Measurements from ENCODE around the gene ARL5C.

ARL5C gene

DNA sequence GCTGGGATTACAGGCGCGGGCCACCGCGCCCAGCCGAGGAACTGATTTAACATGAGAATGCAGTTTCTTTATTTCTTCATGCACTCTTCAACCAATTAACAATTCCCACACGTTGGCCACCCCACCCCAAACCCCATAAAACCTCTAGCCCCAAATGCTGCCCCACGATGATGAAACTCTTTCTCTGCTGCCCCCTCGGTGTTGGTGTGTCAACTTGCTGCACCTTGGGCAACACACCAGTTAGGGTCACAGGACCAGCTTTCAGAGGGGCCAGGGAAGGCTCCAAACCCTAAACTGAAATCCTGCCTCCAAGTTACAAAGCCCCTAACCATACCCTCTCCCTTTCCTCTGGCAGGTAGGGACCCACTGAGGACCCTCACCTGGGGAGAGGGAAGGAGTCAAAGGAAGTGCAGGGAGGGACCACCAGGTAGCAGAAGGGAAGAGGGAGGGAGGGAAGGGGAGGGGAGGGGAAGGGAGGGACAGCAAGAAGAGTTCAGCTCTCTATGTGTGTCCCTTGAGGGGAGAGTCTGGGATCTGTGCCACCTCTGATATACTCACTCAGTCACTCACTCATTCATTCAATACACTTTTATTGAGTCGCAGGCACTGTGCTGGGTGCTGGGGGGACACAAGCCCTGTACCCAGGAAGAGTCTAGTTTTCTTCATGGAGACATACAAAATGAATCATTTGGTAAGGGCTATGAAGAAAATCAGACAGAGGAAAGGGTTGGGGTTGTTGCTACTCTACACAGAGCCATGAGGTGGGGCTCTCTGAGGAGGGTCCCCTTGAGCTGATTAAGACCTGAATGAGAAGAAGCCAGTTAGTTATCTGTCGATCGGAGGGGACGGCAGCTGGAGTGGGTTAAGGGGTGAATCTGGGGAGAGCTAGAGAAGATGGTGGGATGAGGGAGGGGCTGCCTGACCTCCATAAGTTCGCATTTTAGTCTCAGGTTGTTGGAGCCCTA is 18.5 kb downstream of the ARL5C start:
- TF ChIP-seq, protein P1, sequence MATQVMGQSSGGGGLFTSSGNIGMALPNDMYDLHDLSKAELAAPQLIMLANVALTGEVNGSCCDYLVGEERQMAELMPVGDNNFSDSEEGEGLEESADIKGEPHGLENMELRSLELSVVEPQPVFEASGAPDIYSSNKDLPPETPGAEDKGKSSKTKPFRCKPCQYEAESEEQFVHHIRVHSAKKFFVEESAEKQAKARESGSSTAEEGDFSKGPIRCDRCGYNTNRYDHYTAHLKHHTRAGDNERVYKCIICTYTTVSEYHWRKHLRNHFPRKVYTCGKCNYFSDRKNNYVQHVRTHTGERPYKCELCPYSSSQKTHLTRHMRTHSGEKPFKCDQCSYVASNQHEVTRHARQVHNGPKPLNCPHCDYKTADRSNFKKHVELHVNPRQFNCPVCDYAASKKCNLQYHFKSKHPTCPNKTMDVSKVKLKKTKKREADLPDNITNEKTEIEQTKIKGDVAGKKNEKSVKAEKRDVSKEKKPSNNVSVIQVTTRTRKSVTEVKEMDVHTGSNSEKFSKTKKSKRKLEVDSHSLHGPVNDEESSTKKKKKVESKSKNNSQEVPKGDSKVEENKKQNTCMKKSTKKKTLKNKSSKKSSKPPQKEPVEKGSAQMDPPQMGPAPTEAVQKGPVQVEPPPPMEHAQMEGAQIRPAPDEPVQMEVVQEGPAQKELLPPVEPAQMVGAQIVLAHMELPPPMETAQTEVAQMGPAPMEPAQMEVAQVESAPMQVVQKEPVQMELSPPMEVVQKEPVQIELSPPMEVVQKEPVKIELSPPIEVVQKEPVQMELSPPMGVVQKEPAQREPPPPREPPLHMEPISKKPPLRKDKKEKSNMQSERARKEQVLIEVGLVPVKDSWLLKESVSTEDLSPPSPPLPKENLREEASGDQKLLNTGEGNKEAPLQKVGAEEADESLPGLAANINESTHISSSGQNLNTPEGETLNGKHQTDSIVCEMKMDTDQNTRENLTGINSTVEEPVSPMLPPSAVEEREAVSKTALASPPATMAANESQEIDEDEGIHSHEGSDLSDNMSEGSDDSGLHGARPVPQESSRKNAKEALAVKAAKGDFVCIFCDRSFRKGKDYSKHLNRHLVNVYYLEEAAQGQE (IDR thresholded peaks at IDR 0.05; ENCODE audit: low read depth), result no peak
- TF ChIP-seq FOXM1 (IDR thresholded peaks at IDR 0.05; ENCODE audit: borderline replicate concordance, low read depth), result no peak
- no peak for TF ChIP-seq TCF12 (IDR thresholded peaks at IDR 0.05; ENCODE audit: low read depth)
- TF ChIP-seq, protein P2, sequence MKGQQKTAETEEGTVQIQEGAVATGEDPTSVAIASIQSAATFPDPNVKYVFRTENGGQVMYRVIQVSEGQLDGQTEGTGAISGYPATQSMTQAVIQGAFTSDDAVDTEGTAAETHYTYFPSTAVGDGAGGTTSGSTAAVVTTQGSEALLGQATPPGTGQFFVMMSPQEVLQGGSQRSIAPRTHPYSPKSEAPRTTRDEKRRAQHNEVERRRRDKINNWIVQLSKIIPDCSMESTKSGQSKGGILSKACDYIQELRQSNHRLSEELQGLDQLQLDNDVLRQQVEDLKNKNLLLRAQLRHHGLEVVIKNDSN (IDR thresholded peaks at IDR 0.05), result no peak

DNA sequence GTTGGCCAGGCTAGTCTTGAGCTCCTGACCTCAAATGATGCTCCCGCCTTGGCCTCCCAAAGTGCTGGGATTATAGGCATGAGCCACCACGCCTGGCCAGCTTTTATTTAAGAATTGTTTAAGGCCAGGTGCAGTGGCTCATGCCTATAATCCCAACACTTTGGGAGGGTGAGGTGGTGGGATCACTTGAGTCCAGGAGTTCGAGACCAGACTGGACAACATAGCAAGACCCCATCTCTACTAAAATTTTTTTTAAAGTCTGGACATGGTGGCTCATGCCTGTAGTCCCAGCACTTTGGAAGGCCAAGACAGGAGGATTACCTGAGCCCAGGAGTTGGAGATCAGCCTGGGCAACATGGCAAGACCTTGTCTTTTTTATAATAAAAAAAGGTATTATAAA is 19.7 kb downstream of the ARL5C start:
- TF ChIP-seq NFIC (IDR thresholded peaks at IDR 0.05), result no peak
- TF ChIP-seq FOXM1 (IDR thresholded peaks at IDR 0.05; ENCODE audit: borderline replicate concordance, low read depth), result no peak
- TF ChIP-seq, protein P3, sequence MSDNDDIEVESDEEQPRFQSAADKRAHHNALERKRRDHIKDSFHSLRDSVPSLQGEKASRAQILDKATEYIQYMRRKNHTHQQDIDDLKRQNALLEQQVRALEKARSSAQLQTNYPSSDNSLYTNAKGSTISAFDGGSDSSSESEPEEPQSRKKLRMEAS (IDR thresholded peaks at IDR 0.05), result no peak
- TF ChIP-seq, protein P1 (IDR thresholded peaks at IDR 0.05; ENCODE audit: low read depth), result no peak
- no peak for TF ChIP-seq ZBTB7A (IDR thresholded peaks at IDR 0.05; ENCODE audit: low read depth)
- TF ChIP-seq CREB1 (IDR thresholded peaks at IDR 0.05; ENCODE audit: low read depth), result no peak
- no peak for TF ChIP-seq YY1 (IDR thresholded peaks at IDR 0.05; ENCODE audit: low read depth)
- no peak for TF ChIP-seq TEAD4 (IDR thresholded peaks at IDR 0.05)

DNA sequence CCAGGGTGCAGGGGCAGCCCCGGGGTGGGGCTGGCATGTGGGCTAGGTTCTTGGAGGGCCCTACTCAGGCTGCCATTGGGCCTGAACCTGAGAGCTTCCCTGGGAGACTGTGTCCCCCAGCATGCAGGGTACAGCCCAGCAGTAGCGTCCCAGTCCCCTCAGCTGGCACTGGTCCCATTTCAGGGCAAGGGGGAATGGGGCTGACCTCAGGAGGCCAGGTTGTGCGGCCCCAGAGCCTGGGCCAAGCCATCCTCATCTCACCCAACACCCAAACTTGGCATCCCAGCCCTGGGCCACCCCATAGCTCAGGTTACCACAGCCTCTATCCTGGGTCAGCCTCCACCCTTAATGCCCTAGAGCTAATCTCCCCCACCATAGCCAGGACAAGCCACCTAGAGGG is 20.8 kb downstream of the ARL5C start:
- TF ChIP-seq ZBTB7A (IDR thresholded peaks at IDR 0.05; ENCODE audit: low read depth) (no peak), TAF1 (IDR thresholded peaks at IDR 0.05; ENCODE audit: low read depth) (no peak), FOXM1 (IDR thresholded peaks at IDR 0.05; ENCODE audit: borderline replicate concordance, low read depth) (no peak), TCF12 (IDR thresholded peaks at IDR 0.05; ENCODE audit: low read depth) (no peak), CREB1 (IDR thresholded peaks at IDR 0.05; ENCODE audit: low read depth) (no peak)

DNA sequence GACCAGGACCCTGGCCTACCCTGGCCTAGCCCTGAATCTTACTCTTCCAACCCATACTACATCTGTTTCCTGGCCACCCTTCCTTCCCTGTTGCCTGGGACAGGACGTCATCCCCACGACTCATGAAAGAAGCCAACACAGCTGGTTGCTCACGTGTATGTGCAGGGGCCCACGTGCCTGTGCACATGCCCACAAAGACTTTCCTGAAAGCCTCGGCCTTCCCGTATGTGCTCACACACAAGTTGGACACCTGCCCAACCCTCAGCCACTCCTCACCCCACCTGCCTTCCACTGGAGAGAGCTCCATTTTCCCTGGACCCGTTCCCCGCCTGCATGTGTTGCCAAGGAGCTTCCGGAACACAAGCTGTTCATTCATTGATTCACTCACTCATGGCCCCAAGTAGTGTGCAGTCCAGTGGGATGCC is 21.5 kb downstream of the ARL5C start:
- TF ChIP-seq CEBPB (IDR thresholded peaks at IDR 0.05) (no peak), TCF12 (IDR thresholded peaks at IDR 0.05; ENCODE audit: low read depth) (no peak), CREB1 (IDR thresholded peaks at IDR 0.05; ENCODE audit: low read depth) (no peak), TEAD4 (IDR thresholded peaks at IDR 0.05) (no peak), RAD21 (IDR thresholded peaks at IDR 0.05; ENCODE audit: low read depth) (no peak), FOXM1 (IDR thresholded peaks at IDR 0.05; ENCODE audit: borderline replicate concordance, low read depth) (no peak), TAF1 (IDR thresholded peaks at IDR 0.05; ENCODE audit: low read depth) (no peak), EGR1 (IDR thresholded peaks at IDR 0.05) (no peak), EP300 (IDR thresholded peaks at IDR 0.05; ENCODE audit: borderline replicate concordance) (no peak), ZBTB7A (IDR thresholded peaks at IDR 0.05; ENCODE audit: low read depth) (no peak), NFIC (IDR thresholded peaks at IDR 0.05) (no peak), YY1 (IDR thresholded peaks at IDR 0.05; ENCODE audit: low read depth) (no peak)
- TF ChIP-seq, protein P1 (IDR thresholded peaks at IDR 0.05; ENCODE audit: low read depth), result no peak
- TF ChIP-seq, protein P3 (IDR thresholded peaks at IDR 0.05), result no peak
- TF ChIP-seq, protein P2 (IDR thresholded peaks at IDR 0.05), result no peak

All from Ishikawa (cell line).